PC-3 (cell line): ENCODE results near the gene ACSS3. TPM values are rescaled to one million over a fixed set of nuclear protein-coding genes. Genes with fewer than 3 reads are reported as not detected.

Experiments
- ATAC-seq: fragments of 200-7000 bp; cut with Tn5 transposase; 2 replicates; pipeline ENCODE4 v1.9.1; 2020; ENCODE audit warnings: mild to moderate bottlenecking, moderate library complexity
- BruUV-seq: library from RNA; stranded (reverse); fragments of 400-500 nt; replicated peaks from 2 replicates; lab custom pipeline; 2021; lab: Mats Ljungman, UMichigan
- CTCF ChIA-PET: fragments of 300-600 bp; sonication (Branson Sonifier 250); formaldehyde crosslinking; loops from one replicate; lab custom pipeline; 2022; ENCODE audit warnings: antibody characterized with exemption; lab: Charles Lee
- POLR2A ChIA-PET: fragments of 300-600 bp; sonication (Branson Sonifier 250); formaldehyde crosslinking; loops from one replicate; lab custom pipeline; 2022; ENCODE audit warnings: antibody characterized with exemption; ENCODE audit not compliant: unreplicated experiment; lab: Charles Lee
- DNase-seq: peaks from one replicate; pipeline ENCODE4 v3.0.0-alpha.2; 2015
- H2AFZ ChIP-seq: fragments of 300-600 bp; sonication (generic); 2 replicates; pipeline ENCODE4 v1.6.0; 2016; ENCODE audit warnings: antibody characterized with exemption, low read length
- H3F3A ChIP-seq: fragments of 300-600 bp; sonication (generic); one replicate; pipeline ENCODE4 v1.6.0; 2017; ENCODE audit warnings: antibody characterized with exemption, low read length, control low read depth, mild to moderate bottlenecking; ENCODE audit not compliant: unreplicated experiment
- H3K27ac ChIP-seq: fragments of 300-600 bp; sonication (generic); 2 replicates; pipeline ENCODE4 v1.5.1; 2016; ENCODE audit warnings: mild to moderate bottlenecking, low read length
- H3K27me3 ChIP-seq: fragments of 300-600 bp; sonication (generic); 2 replicates; pipeline ENCODE4 v1.6.1; 2016; ENCODE audit warnings: low read length, mixed read lengths
- H3K36me3 ChIP-seq: fragments of 300-600 bp; sonication (generic); 2 replicates; pipeline ENCODE4 v1.6.1; 2016; ENCODE audit warnings: low read depth, mixed run types, low read length, mixed read lengths
- H3K4me1 ChIP-seq: fragments of 300-600 bp; sonication (generic); 2 replicates; pipeline ENCODE4 v1.5.1; 2016; ENCODE audit warnings: low read length; ENCODE audit not compliant: insufficient read depth
- H3K4me2 ChIP-seq: fragments of 300-600 bp; sonication (generic); 2 replicates; pipeline ENCODE4 v1.6.0; 2016; ENCODE audit warnings: low read length
- H3K4me3 ChIP-seq: fragments of 300-600 bp; sonication (generic); 2 replicates; pipeline ENCODE4 v1.5.1; 2016; ENCODE audit warnings: mild to moderate bottlenecking, low read length, mixed read lengths
- H3K79me2 ChIP-seq: fragments of 300-600 bp; sonication (generic); 2 replicates; pipeline ENCODE4 v1.6.1; 2017; ENCODE audit warnings: low read length, mixed read lengths
- H3K9ac ChIP-seq: fragments of 300-600 bp; sonication (generic); 2 replicates; pipeline ENCODE4 v1.6.0; 2016; ENCODE audit warnings: mild to moderate bottlenecking, low read length
- H3K9me2 ChIP-seq: fragments of 300-600 bp; sonication (generic); replicated peaks from 2 replicates; pipeline ENCODE4 v1.6.1; 2016; ENCODE audit warnings: mixed run types, low read length, mixed read lengths
- H3K9me3 ChIP-seq: fragments of 300-600 bp; sonication (generic); 2 replicates; pipeline ENCODE4 v1.6.1; 2016; ENCODE audit warnings: low read length, mixed read lengths
- H4K20me1 ChIP-seq: fragments of 300-600 bp; sonication (generic); 2 replicates; pipeline ENCODE4 v1.6.1; 2016; ENCODE audit warnings: low read length, mixed read lengths
- EZH2 ChIP-seq: fragments of 300-600 bp; sonication (generic); IDR thresholded peaks from one replicate; pipeline ENCODE4 v1.6.1; 2017; ENCODE audit warnings: antibody characterized with exemption, mild to moderate bottlenecking, low read length; ENCODE audit not compliant: unreplicated experiment
- EZH2phosphoT487 ChIP-seq: fragments of 300-600 bp; sonication (generic); IDR thresholded peaks from 2 replicates; pipeline ENCODE4 v1.6.1; 2018; ENCODE audit warnings: mild to moderate bottlenecking, antibody characterized with exemption, low read length, borderline replicate concordance
- intact Hi-C: fragments of 100-400 bp; cut with micrococcal nuclease; formaldehyde crosslinking; loops from 2 replicates; pipeline ENCODE4 v1.9.0; 2023
- total RNA-seq: library from RNA; depleted of rRNA; stranded (reverse); fragments of >200 nt; gene quantifications from 2 replicates; pipeline ENCODE4 v1.2.3, GENCODE V29; 2014
- TF ChIP-seq, protein P1 (sequence below): fragments of 300-600 bp; sonication (generic); conservative IDR thresholded peaks from 2 replicates; pipeline ENCODE4 v1.5.1; 2017; ENCODE audit warnings: antibody characterized with exemption, low read depth, mild to moderate bottlenecking, low read length

ACSS3 gene
- total RNA-seq, 1 experiment from 2014 or later, result not detected

DNA sequence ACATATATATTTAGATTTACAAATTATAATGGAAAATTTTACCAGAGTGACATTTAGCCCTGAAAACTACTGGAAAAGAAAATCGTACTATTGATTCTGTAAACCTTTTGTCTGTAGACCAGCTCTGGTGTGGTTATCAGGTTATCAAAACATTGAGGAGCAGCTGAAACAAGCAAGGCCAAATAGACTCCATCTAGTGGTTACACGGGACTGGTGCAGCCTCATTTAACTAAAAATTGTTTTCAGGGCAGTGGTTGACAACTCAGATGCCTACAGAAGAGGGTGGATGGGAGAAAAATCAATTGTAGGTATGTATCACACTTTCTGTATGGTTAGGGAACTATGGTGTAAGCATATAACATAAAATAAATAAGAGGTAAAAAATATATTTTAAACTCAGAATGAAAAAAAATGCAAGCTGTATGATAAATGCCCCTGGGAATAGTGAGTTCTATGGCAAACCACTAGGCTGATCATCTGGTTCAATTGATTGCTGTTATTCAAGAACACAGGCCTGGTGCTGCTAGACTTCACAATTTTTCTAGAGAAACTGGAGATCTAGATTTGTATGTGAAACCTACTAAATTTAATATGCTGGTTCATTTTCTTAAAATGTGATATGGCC is 51.2 kb downstream of the ACSS3 start:
- Histone ChIP-seq H3K27me3 (no peaks in the 10 kb centered on the region), H3F3A (no peaks in the 10 kb centered on the region), H3K9ac (no peak overlapping the region), H3K4me3 (no peak overlapping the region), H3K79me2 (no peaks in the 10 kb centered on the region), H3K9me2 (no peaks in the 10 kb centered on the region), H3K27ac (no peak overlapping the region), H4K20me1 (no peaks in the 10 kb centered on the region), H3K36me3 (no peaks in the 10 kb centered on the region), H3K4me2 (no peak overlapping the region), H2AFZ (no peak overlapping the region), H3K9me3 (no peaks in the 10 kb centered on the region), H3K4me1 (no peaks in the 10 kb centered on the region)
- TF ChIP-seq, protein P1, sequence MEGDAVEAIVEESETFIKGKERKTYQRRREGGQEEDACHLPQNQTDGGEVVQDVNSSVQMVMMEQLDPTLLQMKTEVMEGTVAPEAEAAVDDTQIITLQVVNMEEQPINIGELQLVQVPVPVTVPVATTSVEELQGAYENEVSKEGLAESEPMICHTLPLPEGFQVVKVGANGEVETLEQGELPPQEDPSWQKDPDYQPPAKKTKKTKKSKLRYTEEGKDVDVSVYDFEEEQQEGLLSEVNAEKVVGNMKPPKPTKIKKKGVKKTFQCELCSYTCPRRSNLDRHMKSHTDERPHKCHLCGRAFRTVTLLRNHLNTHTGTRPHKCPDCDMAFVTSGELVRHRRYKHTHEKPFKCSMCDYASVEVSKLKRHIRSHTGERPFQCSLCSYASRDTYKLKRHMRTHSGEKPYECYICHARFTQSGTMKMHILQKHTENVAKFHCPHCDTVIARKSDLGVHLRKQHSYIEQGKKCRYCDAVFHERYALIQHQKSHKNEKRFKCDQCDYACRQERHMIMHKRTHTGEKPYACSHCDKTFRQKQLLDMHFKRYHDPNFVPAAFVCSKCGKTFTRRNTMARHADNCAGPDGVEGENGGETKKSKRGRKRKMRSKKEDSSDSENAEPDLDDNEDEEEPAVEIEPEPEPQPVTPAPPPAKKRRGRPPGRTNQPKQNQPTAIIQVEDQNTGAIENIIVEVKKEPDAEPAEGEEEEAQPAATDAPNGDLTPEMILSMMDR, result peak; percentile 83
- TF ChIP-seq EZH2phosphoT487 (no peak), EZH2 (no peak)
- peak; percentile 60 for DNase-seq
- intact Hi-C loops, result loop anchor here (1.0 to 10.0 kb wide), 2 partner anchors 184 to 292 kb away; no protein-coding TSS in a partner anchor
- peak; percentile 73 for ATAC-seq
- CTCF ChIA-PET, result no interaction called here
- no TSS peak for BruUV-seq
- POLR2A ChIA-PET, result interaction anchor here (0.5 kb wide), 1 partner anchor 23 kb away, joined by 3 read pairs; no protein-coding TSS in a partner anchor

DNA sequence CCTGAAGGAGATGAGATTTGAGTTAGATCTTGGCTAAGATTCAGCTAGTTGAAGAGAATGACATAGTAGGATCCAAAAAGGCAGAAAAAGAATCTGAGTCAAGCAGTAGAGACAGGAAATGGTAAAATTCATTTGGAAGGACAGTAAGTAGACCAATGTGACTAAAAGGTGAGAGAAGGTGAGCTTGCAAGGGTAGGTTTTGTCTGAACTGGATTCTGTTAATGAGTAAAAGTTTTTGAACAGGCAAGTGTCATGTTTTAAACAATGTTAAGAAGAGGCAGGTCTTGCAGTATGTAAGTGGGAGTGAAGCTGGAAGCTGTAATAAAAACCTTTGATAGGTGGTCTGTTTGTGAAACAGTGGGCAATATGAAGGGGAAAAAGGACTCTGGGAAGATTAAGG is 58.6 kb downstream of the ACSS3 start:
- H3F3A ChIP-seq, result no peaks in the 10 kb centered on the region
- no peak overlapping the region for H2AFZ ChIP-seq
- ATAC-seq (no peak), DNase-seq (no peak)
- POLR2A ChIA-PET, result no interaction called here
- H3K79me2 ChIP-seq, result no peaks in the 10 kb centered on the region
- TF ChIP-seq EZH2 (no peak), EZH2phosphoT487 (no peak)
- TF ChIP-seq, protein P1, result no peak
- H3K9me3 ChIP-seq, result no peaks in the 10 kb centered on the region
- H4K20me1 ChIP-seq, result no peaks in the 10 kb centered on the region
- CTCF ChIA-PET, result no interaction called here
- H3K4me1 ChIP-seq, result no peaks in the 10 kb centered on the region
- no TSS peak for BruUV-seq
- H3K9me2 ChIP-seq, result no peaks in the 10 kb centered on the region
- no peak overlapping the region for H3K9ac ChIP-seq
- no peak overlapping the region for H3K4me2 ChIP-seq
- H3K27ac ChIP-seq, result no peak overlapping the region
- H3K4me3 ChIP-seq, result no peak overlapping the region
- H3K27me3 ChIP-seq, result no peaks in the 10 kb centered on the region
- intact Hi-C loops, result no loop called here
- no peaks in the 10 kb centered on the region for H3K36me3 ChIP-seq

DNA sequence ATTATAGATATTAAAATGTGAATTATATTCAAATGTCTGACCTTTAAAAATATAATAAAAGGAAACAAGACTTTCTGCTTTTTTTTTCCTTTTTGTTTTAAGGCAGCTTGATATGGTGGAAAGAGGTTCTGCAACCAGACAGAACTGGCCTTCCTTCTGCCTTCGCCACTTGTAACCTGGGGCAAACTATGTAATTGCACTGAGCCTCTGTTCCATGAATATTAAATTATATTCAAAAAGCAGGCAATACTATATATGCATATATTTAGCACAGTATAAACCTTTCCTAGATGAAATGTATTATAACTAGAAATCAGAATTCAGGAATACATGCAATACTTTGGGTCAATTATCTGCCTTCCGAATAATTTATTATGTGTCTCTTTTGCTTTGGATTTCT is 59.9 kb downstream of the ACSS3 start:
- CTCF ChIA-PET, result no interaction called here
- BruUV-seq, result no TSS peak

More for the DNA sequence above, 59.9 kb downstream of the ACSS3 start:
- intact Hi-C loops, result no loop called here
- no peaks in the 10 kb centered on the region for H3K9me2 ChIP-seq
- no peak overlapping the region for H3K4me2 ChIP-seq
- H3K27ac ChIP-seq, result no peak overlapping the region
- H3K4me1 ChIP-seq, result no peaks in the 10 kb centered on the region
- no peaks in the 10 kb centered on the region for H3K36me3 ChIP-seq
- no peaks in the 10 kb centered on the region for H3F3A ChIP-seq
- POLR2A ChIA-PET, result no interaction called here
- H3K4me3 ChIP-seq, result no peak overlapping the region
- H3K27me3 ChIP-seq, result no peaks in the 10 kb centered on the region
- ATAC-seq, result no peak
- no peaks in the 10 kb centered on the region for H3K9me3 ChIP-seq
- no peaks in the 10 kb centered on the region for H3K79me2 ChIP-seq
- no peak for TF ChIP-seq EZH2phosphoT487
- TF ChIP-seq, protein P1, result no peak
- no peak overlapping the region for H3K9ac ChIP-seq
- H2AFZ ChIP-seq, result no peak overlapping the region
- DNase-seq, result no peak
- no peaks in the 10 kb centered on the region for H4K20me1 ChIP-seq
